Stimulated activated naive B cell treated with anti-CD40 and anti-IgM and Interleukin-4, amounts not matched to agents 10 μg/mL and 1 μg/mL and 100 μg/mL, for 72 hours (primary cell): ENCODE results near the gene INTS6.
A peak's percentile ranks its signal among the peaks of the same experiment; 100 is the strongest.

ENCODE experiments used
- ATAC-seq, 2 donors: fragments of 150-1000 bp; cut with Tn5 transposase; replicated peaks; 2 replicates each; pipeline ENCODE4 v1.10.0; 2021; ENCODE audit warnings: moderate library complexity in 1 of 2
- DNase-seq: peaks from one replicate; pipeline ENCODE4 v3.0.0; 2021
- H3K27ac Mint-ChIP-seq: one replicate; pipeline ENCODE4 v1.8.0; 2022; ENCODE audit warnings: mild to moderate bottlenecking, mixed read lengths
- H3K27me3 Mint-ChIP-seq, 2 donors: one replicate each; pipeline ENCODE4 v1.8.0; 2022; ENCODE audit warnings: mixed read lengths in 2 of 2
- H3K36me3 Mint-ChIP-seq, 2 donors: one replicate each; pipeline ENCODE4 v1.8.0; 2022; ENCODE audit warnings: mixed read lengths in 2 of 2, mild to moderate bottlenecking in 1 of 2
- H3K4me1 Mint-ChIP-seq, 2 donors: one replicate each; pipeline ENCODE4 v1.8.0; 2022; ENCODE audit warnings: mixed read lengths in 2 of 2, mild to moderate bottlenecking in 1 of 2
- H3K4me3 Mint-ChIP-seq, 2 donors: one replicate each; pipeline ENCODE4 v1.8.0; 2022; ENCODE audit warnings: mild to moderate bottlenecking in 2 of 2, mixed read lengths in 2 of 2, moderate library complexity in 1 of 2
- H3K9me3 Mint-ChIP-seq, 2 donors: one replicate each; pipeline ENCODE4 v1.8.0; 2022; ENCODE audit warnings: mixed read lengths in 2 of 2, mild to moderate bottlenecking in 1 of 2

INTS6 gene

GRCh38 chr13:51321836-51322235, 131.0 kb downstream of the INTS6 start:
- Mint-ChIP-seq H3K9me3 (no peaks in the 10 kb centered on the region), H3K27ac (no peak overlapping the region), H3K4me1 (peaks cover 2 to 6% of the 10 kb centered on the region in 2 donors), H3K4me3 (no peak overlapping the region), H3K27me3 (peaks cover 3 to 6% of the 10 kb centered on the region in 2 donors), H3K36me3 (peaks cover 0 to 2% of the 10 kb centered on the region in 2 donors)
- ATAC-seq (no peak), DNase-seq (no peak)

GRCh38 chr13:51318876-51319275, 134.0 kb downstream of the INTS6 start:
- Mint-ChIP-seq H3K4me3 (no peak overlapping the region), H3K27me3 (peaks cover 3 to 4% of the 10 kb centered on the region in 2 donors), H3K9me3 (no peaks in the 10 kb centered on the region), H3K27ac (no peak overlapping the region), H3K4me1 (no peaks in the 10 kb centered on the region), H3K36me3 (no peaks in the 10 kb centered on the region)
- no peak for DNase-seq
- ATAC-seq = no peak

- H3K4me3 Mint-ChIP-seq = no peak overlapping the region
- H3K4me1 Mint-ChIP-seq = no peaks in the 10 kb centered on the region
- H3K27me3 Mint-ChIP-seq = peaks cover 0 to 4% of the 10 kb centered on the region in 2 donors
- no peak overlapping the region for H3K27ac Mint-ChIP-seq
- H3K9me3 Mint-ChIP-seq = no peaks in the 10 kb centered on the region
- no peaks in the 10 kb centered on the region for H3K36me3 Mint-ChIP-seq
- DNase-seq (no peak), ATAC-seq (no peak)
Measured at GRCh38 chr13:51318015-51318414, 134.8 kb downstream of the INTS6 start.

- DNase-seq (no peak), ATAC-seq (peak; percentile 88)
- Mint-ChIP-seq H3K27me3 (peaks cover 0 to 4% of the 10 kb centered on the region in 2 donors), H3K4me1 (no peaks in the 10 kb centered on the region), H3K4me3 (no peak overlapping the region), H3K9me3 (no peaks in the 10 kb centered on the region), H3K36me3 (no peaks in the 10 kb centered on the region), H3K27ac (no peak overlapping the region)
Measured at GRCh38 chr13:51317262-51317661, 135.6 kb downstream of the INTS6 start.

- H3K4me3 Mint-ChIP-seq = no peak overlapping the region
- H3K9me3 Mint-ChIP-seq = no peaks in the 10 kb centered on the region
- peaks cover 0 to 4% of the 10 kb centered on the region in 2 donors for H3K27me3 Mint-ChIP-seq
- H3K4me1 Mint-ChIP-seq = no peaks in the 10 kb centered on the region
- ATAC-seq (no peak), DNase-seq (no peak)
- H3K36me3 Mint-ChIP-seq = no peaks in the 10 kb centered on the region
- H3K27ac Mint-ChIP-seq = no peak overlapping the region
Measured at GRCh38 chr13:51313619-51314018, 139.2 kb downstream of the INTS6 start.

- no peak for ATAC-seq
- Mint-ChIP-seq H3K27me3 (peaks cover 0 to 4% of the 10 kb centered on the region in 2 donors), H3K4me1 (no peaks in the 10 kb centered on the region), H3K27ac (no peak overlapping the region), H3K36me3 (no peaks in the 10 kb centered on the region), H3K9me3 (no peaks in the 10 kb centered on the region), H3K4me3 (no peak overlapping the region)
- no peak for DNase-seq
Measured at GRCh38 chr13:51311957-51312520, 140.8 kb downstream of the INTS6 start.
